GM18861 (cell line): ENCODE measurements around the gene PTCH1.

Experiments used
- ATAC-seq: cut with Tn5 transposase; IDR thresholded peaks from one replicate; pipeline ENCODE4 v1.9.1; 2021; ENCODE audit not compliant: unreplicated experiment

The PTCH1 gene

GRCh38 chr9:95516734-95517558, at the start of gene PTCH1:
Gene PTCH1 (minus strand): TSS chr9:95516971.
- ATAC-seq = no peak

GRCh38 chr9:95565982-95566381, 49.2 kb upstream of the PTCH1 start:
- ATAC-seq = no peak

- ATAC-seq = no peak
These were observed 45.1 kb upstream of the PTCH1 start for GRCh38 chr9:95561913-95562312.

- no peak for ATAC-seq
These were observed 40.4 kb upstream of the PTCH1 start for GRCh38 chr9:95557142-95557541.

- no peak for ATAC-seq
These were observed 39.8 kb upstream of the PTCH1 start for GRCh38 chr9:95556521-95556920.

- ATAC-seq = no peak
These were observed 36.2 kb upstream of the PTCH1 start for GRCh38 chr9:95552814-95553546.

- ATAC-seq = no peak
These were observed 35.5 kb upstream of the PTCH1 start for GRCh38 chr9:95552255-95552654.

GRCh38 chr9:95551406-95551805, 34.6 kb upstream of the PTCH1 start:
- ATAC-seq = no peak

GRCh38 chr9:95545831-95546567, 29.2 kb upstream of the PTCH1 start:
- ATAC-seq = no peak

- no peak for ATAC-seq
These were observed 17.4 kb upstream of the PTCH1 start for GRCh38 chr9:95533996-95534680.

GRCh38 chr9:95529910-95530309, 13.1 kb upstream of the PTCH1 start:
- ATAC-seq = no peak

GRCh38 chr9:95528908-95529502, 12.2 kb upstream of the PTCH1 start:
- ATAC-seq = no peak

- ATAC-seq = no peak
These were observed 6.2 kb upstream of the PTCH1 start for GRCh38 chr9:95522871-95523370.

GRCh38 chr9:95521699-95522098, 4.9 kb upstream of the PTCH1 start:
- no peak for ATAC-seq

GRCh38 chr9:95517559-95518425, 1.0 kb upstream of the PTCH1 start:
- no peak for ATAC-seq

GRCh38 chr9:95516221-95516733, 494 bp downstream of the PTCH1 start:
- no peak for ATAC-seq

- ATAC-seq = no peak
These were observed 1.3 kb downstream of the PTCH1 start for GRCh38 chr9:95515272-95516113.

- ATAC-seq = no peak
These were observed 2.4 kb downstream of the PTCH1 start for GRCh38 chr9:95514342-95514741.
